HepG2 (cell line): Measurements from ENCODE around the gene JAZF1.

Source experiments
- ATF3 ChIP-seq: sonication (generic); formaldehyde crosslinking; IDR thresholded peaks from 2 replicates; pipeline ENCODE4 v1.4.0; 2020; ENCODE audit warnings: missing genetic modification reagents
- CTCF ChIP-seq: sonication (generic); formaldehyde crosslinking; IDR thresholded peaks from 2 replicates; pipeline ENCODE4 v1.5.0; 2020; ENCODE audit warnings: mild to moderate bottlenecking, missing genetic modification reagents, moderate library complexity
- GABPA ChIP-seq, 2 experiments: IDR thresholded peaks; 2 replicates each; pipeline ENCODE4 v1.6.1; 2011 to 2016; ENCODE audit warnings: low read depth in 2 of 2, low read length in 1 of 2, missing biosample characterization in 1 of 2, missing genetic modification characterization in 1 of 2
- GABPB1 ChIP-seq: IDR thresholded peaks from 2 replicates; pipeline ENCODE4 v1.6.1; 2016; ENCODE audit warnings: mild to moderate bottlenecking, missing genetic modification reagents, moderate library complexity, missing compliant biosample characterization
- HDAC2 ChIP-seq: sonication (generic); formaldehyde crosslinking; IDR thresholded peaks from 2 replicates; pipeline ENCODE4 v1.4.0; 2020; ENCODE audit warnings: missing genetic modification reagents
- HOXA7 ChIP-seq: sonication (generic); formaldehyde crosslinking; IDR thresholded peaks from 2 replicates; pipeline ENCODE4 v1.8.1; 2022; ENCODE audit warnings: mild to moderate bottlenecking, missing genetic modification reagents, moderate library complexity
- NCOR1 ChIP-seq: fragments of 200-600 bp; sonication (generic); IDR thresholded peaks from 2 replicates; pipeline ENCODE4 v1.7.0; 2017; ENCODE audit warnings: antibody characterized with exemption, low read length, borderline replicate concordance
- POLR2A ChIP-seq, 2 experiments: IDR thresholded peaks; 2 replicates each; pipeline ENCODE4 v1.6.1; 2011; ENCODE audit warnings: low read depth in 2 of 2, low read length in 2 of 2, mild to moderate bottlenecking in 1 of 2, moderate library complexity in 1 of 2; ENCODE audit not compliant: insufficient read depth in 1 of 2
- THAP7 ChIP-seq: sonication (generic); formaldehyde crosslinking; IDR thresholded peaks from 2 replicates; pipeline ENCODE4 v1.8.1; 2023; ENCODE audit warnings: mild to moderate bottlenecking, missing genetic modification reagents
- USF2 ChIP-seq, 2 experiments: sonication (generic) in 1 of 2; formaldehyde crosslinking in 1 of 2; IDR thresholded peaks; 2 replicates each; pipeline versions ENCODE4 v1.5.1 to v1.6.1; 2011 to 2020; ENCODE audit warnings: borderline replicate concordance in 1 of 2, low read depth in 1 of 2, low read length in 1 of 2, mild to moderate bottlenecking in 1 of 2, missing genetic modification reagents in 1 of 2, moderate library complexity in 1 of 2
- ZBTB33 ChIP-seq: sonication (generic); formaldehyde crosslinking; IDR thresholded peaks from 2 replicates; pipeline ENCODE4 v1.4.0; 2020; ENCODE audit warnings: missing genetic modification reagents
- ZNF232 ChIP-seq: sonication (generic); formaldehyde crosslinking; IDR thresholded peaks from 2 replicates; pipeline ENCODE4 v1.4.0; 2020; ENCODE audit warnings: missing genetic modification reagents, borderline replicate concordance
- ZNF660 ChIP-seq: sonication (generic); formaldehyde crosslinking; IDR thresholded peaks from 2 replicates; pipeline ENCODE4 v1.5.1; 2020; ENCODE audit warnings: mild to moderate bottlenecking, low read depth, missing genetic modification reagents, borderline replicate concordance

GRCh38 chr7:27836536-27836935 is 344.1 kb downstream of the JAZF1 start:
- TF ChIP-seq HOXA7 (CRISPR knock-in tag) (no peak), ZNF660 (CRISPR knock-in tag) (no peak), ATF3 (CRISPR knock-in tag) (no peak), THAP7 (CRISPR knock-in tag) (no peak), NCOR1 (no peak), CTCF (CRISPR knock-in tag) (no peak), ZBTB33 (no peak), POLR2A (IDR thresholded peaks at IDR 0.05; ENCODE audit: insufficient read depth in 1 of 2, low read depth in 2 of 2, low read length in 2 of 2) (no peak), USF2 (IDR thresholded peaks at IDR 0.05; ENCODE audit: low read depth, low read length) (no peak), USF2 (CRISPR knock-in tag; IDR thresholded peaks at IDR 0.05; ENCODE audit: borderline replicate concordance) (no peak), ZNF232 (CRISPR knock-in tag) (no peak), GABPB1 (no peak), GABPA (IDR thresholded peaks at IDR 0.05; ENCODE audit: low read depth, low read length) (no peak), GABPA (CRISPR knock-in tag; IDR thresholded peaks at IDR 0.05; ENCODE audit: low read depth) (no peak), HDAC2 (CRISPR knock-in tag) (no peak)
